Uterus (tissue), 4 donors: ENCODE measurements around the gene DENND2A. TPM values are rescaled to one million over a fixed set of nuclear protein-coding genes. Genes with fewer than 3 reads are reported as not detected.
"Not testable (repeated sequence)": the region's sequence is repeated elsewhere in the genome, so short reads cannot be mapped to it uniquely, and the experiment has no call there.

Source experiments
- DNase-seq, 2 donors: peaks; one replicate each; pipeline ENCODE4 v3.0.0-alpha.2; 2019 to 2020
- H3K27ac ChIP-seq, 2 donors: fragments of 200-600 bp; sonication (generic); 1 replicate in 1 of 2; 2 replicates in 1 of 2; pipeline ENCODE4 v1.5.1; 2016 to 2018
- H3K27me3 ChIP-seq, 2 donors: fragments of 200-600 bp; sonication (generic); one replicate each; pipeline ENCODE4 v1.5.1; 2018 to 2019; ENCODE audit warnings: control low read depth in 1 of 2
- H3K36me3 ChIP-seq, 2 donors: fragments of 200-600 bp; sonication (generic); one replicate each; pipeline ENCODE4 v1.5.1; 2019; ENCODE audit warnings: control low read depth in 1 of 2
- H3K4me1 ChIP-seq, 2 donors: fragments of 200-600 bp; sonication (generic); one replicate each; pipeline ENCODE4 v1.5.1; 2018 to 2019; ENCODE audit warnings: control low read depth in 1 of 2
- H3K4me3 ChIP-seq, 2 donors: fragments of 200-600 bp; sonication (generic); 1 replicate in 1 of 2; 2 replicates in 1 of 2; pipeline ENCODE4 v1.5.1; 2018 to 2019; ENCODE audit warnings: mild to moderate bottlenecking in 1 of 2
- H3K9me3 ChIP-seq, 2 donors: fragments of 200-600 bp; sonication (generic); one replicate each; pipeline ENCODE4 v1.5.1; 2019; ENCODE audit warnings: control low read depth in 1 of 2
- CTCF ChIP-seq, 4 experiments: fragments of 200-600 bp in 2 of 4; fragments of 450-650 bp in 2 of 4; sonication (generic) in 2 of 4; IDR thresholded peaks; one replicate each; pipeline ENCODE4 v1.5.1; 2016 to 2019; ENCODE audit warnings: antibody characterized with exemption in 4 of 4, mild to moderate bottlenecking in 2 of 4, moderate library complexity in 1 of 4
- POLR2A ChIP-seq, 2 donors: fragments of 450-650 bp; IDR thresholded peaks; one replicate each; pipeline ENCODE4 v1.6.1; 2016; ENCODE audit warnings: antibody characterized with exemption in 2 of 2, mild to moderate bottlenecking in 1 of 2, moderate library complexity in 1 of 2
- intact Hi-C: fragments of 100-400 bp; cut with DNase I; formaldehyde crosslinking; loops from one replicate; pipeline ENCODE4 v1.15.1; 2023; ENCODE audit warnings: low total_unique reads
- total RNA-seq, 4 donors: library from RNA; depleted of rRNA in 3 of 4; stranded (reverse); fragments of >200 nt in 3 of 4; gene quantifications; one replicate each; pipeline versions ENCODE4 v1.1.0 to v1.2.4, GENCODE V29; 2014 to 2023
- donor health status: DM: yes; HTN: yes; CAD: no.

Gene DENND2A
- total RNA-seq, 4 donors from 2014 or later = 9.1 to 84.8 (median 35.5) TPM

- intact Hi-C loops = no loop called here
- Histone ChIP-seq H3K9me3 (no peaks in the 10 kb centered on the region), H3K36me3 (no peaks in the 10 kb centered on the region), H3K4me1 (peaks cover 0 to 13% of the 10 kb centered on the region in 2 donors), H3K4me3 (no peak overlapping the region), H3K27ac (peak overlapping the region; percentile 3 to 12), H3K27me3 (no peaks in the 10 kb centered on the region)
- no peak for TF ChIP-seq CTCF (IDR thresholded peaks at IDR 0.05)
- no peak for TF ChIP-seq POLR2A (IDR thresholded peaks at IDR 0.05)
- DNase-seq = peak in 1 of 2 donors; percentile 47
These were observed 105.9 kb downstream of the DENND2A start for GRCh38 chr7:140534743-140535142.

DNA sequence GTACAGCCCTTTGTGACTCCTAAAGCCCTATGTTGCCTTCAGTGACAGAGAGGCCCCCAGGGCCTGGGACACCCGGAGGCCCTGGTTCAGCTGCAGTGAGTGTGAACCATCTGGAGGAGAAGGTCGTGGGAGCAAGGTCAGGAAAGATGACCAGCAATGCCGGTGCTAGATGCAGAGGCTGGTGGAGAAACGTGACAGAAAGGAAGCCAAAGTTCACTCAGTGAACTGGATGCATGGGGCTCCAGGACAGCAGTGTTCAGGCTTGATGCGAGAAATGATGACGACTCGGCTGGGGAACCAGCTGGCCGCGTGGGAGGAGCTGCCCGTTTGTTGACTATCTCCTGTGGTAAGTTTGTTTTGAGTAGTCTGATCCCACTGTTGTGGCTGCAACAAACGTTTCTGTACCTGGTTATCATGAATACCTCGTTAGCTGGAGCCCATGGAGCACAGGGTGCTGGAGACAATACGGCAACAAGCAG lies 107.2 kb downstream of the DENND2A start:
- Histone ChIP-seq H3K4me3 (no peak overlapping the region), H3K4me1 (peaks cover 0 to 4% of the 10 kb centered on the region in 2 donors), H3K36me3 (no peaks in the 10 kb centered on the region), H3K27ac (peak overlapping the region in 1 of 2 donors; percentile 27), H3K9me3 (no peaks in the 10 kb centered on the region), H3K27me3 (no peaks in the 10 kb centered on the region)
- DNase-seq = no peak
- no peak for TF ChIP-seq POLR2A (IDR thresholded peaks at IDR 0.05)
- TF ChIP-seq CTCF (IDR thresholded peaks at IDR 0.05) = no peak
- intact Hi-C loops = no loop called here

- H3K9me3 ChIP-seq, H3K36me3 ChIP-seq, DNase-seq, intact Hi-C loops, H3K27ac ChIP-seq, H3K4me1 ChIP-seq, H3K27me3 ChIP-seq, H3K4me3 ChIP-seq: not testable (repeated sequence)
These were observed 111.2 kb downstream of the DENND2A start for GRCh38 chr7:140529428-140529827.

GRCh38 chr7:140526787-140527664 lies 113.6 kb downstream of the DENND2A start:
- H3K36me3 ChIP-seq = no peaks in the 10 kb centered on the region
- intact Hi-C loops = no loop called here
- H3K9me3 ChIP-seq = no peaks in the 10 kb centered on the region
- H3K4me3 ChIP-seq = no peak overlapping the region
- no peaks in the 10 kb centered on the region for H3K27me3 ChIP-seq
- DNase-seq = peak in 1 of 2 donors; percentile 29
- peak overlapping the region in 1 of 2 donors; percentile 45 for H3K27ac ChIP-seq
- no peaks in the 10 kb centered on the region for H3K4me1 ChIP-seq
- TF ChIP-seq POLR2A (IDR thresholded peaks at IDR 0.05) (no peak), CTCF (IDR thresholded peaks at IDR 0.05) (no peak)

- TF ChIP-seq POLR2A (IDR thresholded peaks at IDR 0.05) = no peak
- no peak for TF ChIP-seq CTCF (IDR thresholded peaks at IDR 0.05)
These were observed 114.4 kb downstream of the DENND2A start for GRCh38 chr7:140526214-140526613.

More at GRCh38 chr7:140526214-140526613, 114.4 kb downstream of the DENND2A start:
- Histone ChIP-seq H3K27me3 (no peaks in the 10 kb centered on the region), H3K36me3 (no peaks in the 10 kb centered on the region), H3K9me3 (no peaks in the 10 kb centered on the region), H3K4me3 (no peak overlapping the region), H3K27ac (peak overlapping the region in 1 of 2 donors; percentile 45), H3K4me1 (no peaks in the 10 kb centered on the region)
- intact Hi-C loops = no loop called here
- no peak for DNase-seq
